ENCODE data around the gene WNT9A.
"Not testable (repeated sequence)": the region's sequence is repeated elsewhere in the genome, so short reads cannot be mapped to it uniquely, and the experiment has no call there.

The WNT9A gene

GRCh38 chr1:227910511-227911153, 37.1 kb downstream of the WNT9A start:
- DNase-seq (ENCODE audit: low read depth in 2 of 2): no peak

DNA sequence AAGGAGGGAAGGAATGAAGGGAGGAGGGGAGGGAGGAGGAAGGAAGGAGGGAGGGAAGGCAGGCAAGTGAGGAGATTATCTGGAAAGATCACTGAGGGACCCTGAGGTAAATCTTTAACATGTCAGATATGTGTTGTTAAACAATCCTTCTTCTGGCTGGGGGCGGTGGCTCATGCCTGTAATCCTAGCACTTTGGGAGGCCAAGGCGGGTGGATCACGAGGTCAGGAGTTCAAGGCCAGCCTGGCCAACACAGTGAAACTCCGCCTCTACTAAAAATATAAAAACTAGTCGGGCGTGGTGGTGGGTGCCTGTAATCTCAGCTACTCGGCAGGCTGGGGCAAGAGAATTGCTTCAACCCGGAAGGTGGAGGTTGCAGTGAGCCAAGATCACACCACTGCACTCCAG, 37.8 kb downstream of the WNT9A start:
- DNase-seq (ENCODE audit: low read depth in 2 of 2): not testable (repeated sequence)

- no peak for DNase-seq (ENCODE audit: low read depth in 2 of 2)
These were observed 38.5 kb downstream of the WNT9A start for GRCh38 chr1:227909188-227909587.

- DNase-seq (ENCODE audit: low read depth in 2 of 2): no peak
These were observed 39.4 kb downstream of the WNT9A start for GRCh38 chr1:227908359-227908758.

DNA sequence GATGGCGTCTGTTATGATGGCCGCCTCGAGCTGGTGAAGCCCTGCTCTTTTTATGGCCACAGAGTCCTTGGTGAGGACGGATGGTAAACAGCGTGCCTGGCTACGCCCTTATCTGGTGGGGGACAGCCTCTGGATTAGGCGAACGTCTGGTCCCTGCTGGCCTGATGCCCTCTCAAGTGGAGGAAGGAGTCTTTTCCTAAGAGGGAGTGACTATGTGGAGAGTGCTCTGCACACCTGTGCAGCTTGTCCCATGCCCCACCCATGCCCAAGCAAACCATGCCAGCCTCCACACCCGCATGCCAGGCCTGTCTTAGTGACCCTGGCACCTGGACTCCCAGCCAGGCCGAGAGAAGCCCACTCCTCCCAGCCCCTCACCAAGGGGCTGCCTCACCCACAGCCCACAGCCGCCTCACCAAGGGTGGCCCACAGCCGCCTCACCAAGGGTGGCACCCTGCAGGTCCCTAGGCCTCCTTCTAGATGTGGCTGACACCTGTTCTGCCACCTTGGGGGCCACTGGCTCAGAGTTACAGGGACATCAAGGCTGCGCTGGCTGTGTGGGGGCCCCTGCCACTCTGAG, 40.2 kb downstream of the WNT9A start:
- DNase-seq (ENCODE audit: low read depth in 2 of 2): no peak

GRCh38 chr1:227906550-227907071, 41.1 kb downstream of the WNT9A start:
- no peak for DNase-seq (ENCODE audit: low read depth in 2 of 2)

DNA sequence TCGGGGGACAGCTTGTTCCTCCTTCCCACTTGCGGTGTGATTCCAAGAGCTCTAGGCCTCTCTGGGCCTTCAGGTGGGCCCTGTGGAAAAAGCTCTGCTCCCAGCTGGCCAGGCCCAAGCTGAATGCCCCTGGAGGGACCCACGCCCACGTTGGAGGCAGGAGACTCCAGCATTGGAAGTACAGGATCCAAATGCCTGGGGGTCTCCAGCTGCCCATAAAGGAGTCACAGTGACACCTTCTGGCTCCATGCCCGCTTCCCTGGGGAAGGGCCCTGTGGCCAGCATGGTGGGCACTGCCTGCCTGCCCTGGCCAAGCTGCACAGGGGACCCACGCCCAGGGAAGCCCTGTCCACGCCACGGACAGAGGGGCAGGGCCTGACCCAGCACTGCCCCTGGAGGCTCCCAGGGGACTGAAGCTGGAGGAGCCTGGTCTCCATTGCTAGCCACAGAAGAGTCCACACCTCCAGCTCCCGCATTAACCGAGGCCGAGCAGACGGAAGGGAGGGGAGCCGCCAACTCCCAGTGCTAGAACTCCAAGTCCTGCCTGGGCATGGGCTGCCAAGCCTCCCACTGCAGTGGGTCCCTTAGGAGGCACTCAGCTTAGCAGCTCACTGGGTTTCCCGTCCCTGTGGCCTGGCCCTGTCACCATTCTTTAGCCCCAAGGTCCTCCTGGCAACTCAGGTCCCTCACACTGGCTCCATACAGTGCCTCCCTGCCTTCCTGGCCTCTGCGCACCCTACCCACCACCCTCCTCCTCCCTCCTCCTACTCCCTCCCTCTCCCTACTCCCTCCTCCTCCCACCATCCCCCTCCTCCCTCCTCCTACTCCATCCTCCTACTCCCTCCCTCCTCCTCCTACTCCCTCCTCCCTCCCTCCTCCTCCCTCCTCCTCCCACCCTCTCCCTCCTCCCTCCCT, 41.9 kb downstream of the WNT9A start:
- no peak for DNase-seq (ENCODE audit: low read depth in 2 of 2)

GRCh38 chr1:227904541-227905335, 43.0 kb downstream of the WNT9A start:
- DNase-seq (ENCODE audit: low read depth in 2 of 2): no peak

- DNase-seq (ENCODE audit: low read depth in 2 of 2): no peak
These were observed 43.9 kb downstream of the WNT9A start for GRCh38 chr1:227903614-227904501.

GRCh38 chr1:227903061-227903521, 44.6 kb downstream of the WNT9A start:
- DNase-seq (ENCODE audit: low read depth in 2 of 2): no peak

GRCh38 chr1:227902641-227902990, 45.1 kb downstream of the WNT9A start:
- DNase-seq (ENCODE audit: low read depth in 2 of 2): no peak

GRCh38 chr1:227901906-227902640, 45.7 kb downstream of the WNT9A start:
- no peak for DNase-seq (ENCODE audit: low read depth in 2 of 2)

DNA sequence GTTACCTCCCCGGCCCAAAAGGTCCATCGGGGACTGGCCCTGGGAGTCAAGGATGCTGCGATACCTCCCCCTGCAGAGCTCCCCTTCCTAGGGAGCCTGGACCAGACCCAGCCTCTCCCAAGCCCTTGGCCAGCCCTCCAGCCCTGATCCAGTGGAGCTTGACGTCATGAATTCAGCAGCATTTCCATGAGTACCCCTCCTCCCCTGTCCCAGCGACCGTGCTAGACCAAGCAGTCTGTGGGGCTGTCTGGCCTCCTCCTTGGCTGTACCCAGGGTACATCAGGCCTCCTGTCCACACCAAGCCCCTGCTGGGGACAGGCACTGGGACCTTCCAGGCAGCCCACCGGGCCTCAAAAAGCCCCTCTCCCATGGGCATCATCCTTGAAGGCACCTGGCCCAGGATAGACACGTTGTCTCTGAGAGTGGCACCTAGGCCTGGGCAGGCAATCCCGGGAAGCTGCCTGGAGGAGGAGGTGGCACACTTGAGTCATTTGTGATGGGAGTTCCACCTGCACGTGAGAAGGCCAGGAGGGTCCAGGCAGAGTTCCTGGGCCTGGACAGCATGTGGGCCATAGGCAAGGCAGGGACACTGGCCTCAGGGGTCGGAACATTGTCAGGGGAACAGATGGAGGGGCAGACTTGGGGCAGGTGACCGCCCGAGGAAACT, 46.4 kb downstream of the WNT9A start:
- no peak for DNase-seq (ENCODE audit: low read depth in 2 of 2)

GRCh38 chr1:227900571-227901051, 47.1 kb downstream of the WNT9A start:
- DNase-seq (ENCODE audit: low read depth in 2 of 2): no peak

GRCh38 chr1:227899820-227900449, 47.8 kb downstream of the WNT9A start:
- no peak for DNase-seq (ENCODE audit: low read depth in 2 of 2)

- no peak for DNase-seq (ENCODE audit: low read depth in 2 of 2)
These were observed 48.5 kb downstream of the WNT9A start for GRCh38 chr1:227899141-227899819.

DNA sequence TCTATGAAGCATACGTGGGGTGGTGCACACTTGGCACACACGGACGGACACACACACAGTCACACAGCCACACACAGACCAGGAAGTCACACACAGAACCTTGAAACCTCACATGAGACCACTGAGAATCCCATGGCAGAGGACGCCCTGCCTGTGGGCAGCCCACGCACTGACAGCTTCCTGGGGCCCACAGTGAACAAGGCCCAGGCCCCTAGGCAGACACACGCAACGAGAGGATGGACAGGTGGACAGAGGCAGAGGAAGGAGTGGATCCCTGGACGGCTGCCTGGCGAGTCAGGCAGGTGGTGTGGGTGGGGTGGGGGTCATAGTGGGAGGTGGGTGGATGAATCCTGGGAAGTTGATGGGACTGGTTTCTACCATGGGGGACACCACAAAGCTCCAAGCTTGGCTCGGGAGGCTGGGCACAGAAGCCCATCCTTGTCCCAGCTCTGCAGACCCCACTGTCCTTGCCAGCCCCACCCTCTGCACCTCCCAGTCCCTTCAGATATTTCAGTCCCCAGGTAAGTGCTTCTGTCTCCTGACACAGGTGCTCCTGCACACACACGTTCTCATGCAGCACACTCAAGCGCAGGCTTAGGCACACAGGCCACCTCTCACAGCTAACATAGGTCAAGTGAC, 49.1 kb downstream of the WNT9A start:
- no peak for DNase-seq (ENCODE audit: low read depth in 2 of 2)

Measured in stimulated activated CD8-positive, alpha-beta memory T cell treated with anti-CD3 and anti-CD28 coated beads, Interleukin-2, amount 100 ng/mL, for 48 hours (primary cell).